Ishikawa (cell line): ENCODE results near the gene TCEA3.
A peak's percentile ranks its signal among the peaks of the same experiment; 100 is the strongest.

Experiments
- CEBPB ChIP-seq: IDR thresholded peaks from 2 replicates; pipeline ENCODE4 v1.6.1; 2012
- CREB1 ChIP-seq: IDR thresholded peaks from 2 replicates; pipeline ENCODE4 v1.6.1; 2012; ENCODE audit warnings: low read depth
- EGR1 ChIP-seq: IDR thresholded peaks from 2 replicates; pipeline ENCODE4 v1.6.1; 2012
- EP300 ChIP-seq: IDR thresholded peaks from 2 replicates; pipeline ENCODE4 v1.6.1; 2012; ENCODE audit warnings: borderline replicate concordance
- FOXM1 ChIP-seq: IDR thresholded peaks from 2 replicates; pipeline ENCODE4 v1.6.1; 2012; ENCODE audit warnings: low read depth, borderline replicate concordance
- NFIC ChIP-seq: IDR thresholded peaks from 2 replicates; pipeline ENCODE4 v1.6.1; 2012
- RAD21 ChIP-seq: IDR thresholded peaks from 2 replicates; pipeline ENCODE4 v1.6.1; 2012; ENCODE audit warnings: low read depth
- REST ChIP-seq: IDR thresholded peaks from 2 replicates; pipeline ENCODE4 v1.6.1; 2012; ENCODE audit warnings: low read depth, mild to moderate bottlenecking
- TAF1 ChIP-seq: IDR thresholded peaks from 2 replicates; pipeline ENCODE4 v1.6.1; 2012; ENCODE audit warnings: low read depth, mild to moderate bottlenecking
- TCF12 ChIP-seq: IDR thresholded peaks from 2 replicates; pipeline ENCODE4 v1.6.1; 2012; ENCODE audit warnings: low read depth
- TEAD4 ChIP-seq: IDR thresholded peaks from 2 replicates; pipeline ENCODE4 v1.6.1; 2012
- YY1 ChIP-seq: IDR thresholded peaks from 2 replicates; pipeline ENCODE4 v1.6.1; 2012; ENCODE audit warnings: low read depth
- ZBTB7A ChIP-seq: IDR thresholded peaks from 2 replicates; pipeline ENCODE4 v1.6.1; 2012; ENCODE audit warnings: low read depth
- TF ChIP-seq, protein P1 (sequence below): IDR thresholded peaks from 2 replicates; pipeline ENCODE4 v1.6.1; 2012
- TF ChIP-seq, protein P2 (sequence below): IDR thresholded peaks from 2 replicates; pipeline ENCODE4 v1.6.1; 2012

TCEA3 gene

GRCh38 chr1:23403735-23404486, 20.6 kb downstream of the TCEA3 start:
- TF ChIP-seq, protein P1, sequence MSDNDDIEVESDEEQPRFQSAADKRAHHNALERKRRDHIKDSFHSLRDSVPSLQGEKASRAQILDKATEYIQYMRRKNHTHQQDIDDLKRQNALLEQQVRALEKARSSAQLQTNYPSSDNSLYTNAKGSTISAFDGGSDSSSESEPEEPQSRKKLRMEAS = peak; percentile 87
- TF ChIP-seq EP300 = peak; percentile 89
- TF ChIP-seq RAD21 = peak; percentile 96
- no peak for TF ChIP-seq ZBTB7A
- peak; percentile 34; the same call in 1 of the 2 replicates for TF ChIP-seq CREB1
- peak; percentile 97 for TF ChIP-seq TEAD4
- TF ChIP-seq CEBPB = 0 out of 2 replicates have a peak, but pooled peaks have one; percentile 22
- TF ChIP-seq REST = no peak
- peak; percentile 72; the same call in 1 of the 2 replicates for TF ChIP-seq FOXM1
- peak; percentile 99 for TF ChIP-seq NFIC
- peak; percentile 56; the same call in 1 of the 2 replicates for TF ChIP-seq TAF1
- no peak; the same call in 1 of the 2 replicates for TF ChIP-seq YY1
- TF ChIP-seq TCF12 = peak; percentile 91
- TF ChIP-seq EGR1 = 0 out of 2 replicates have a peak, but pooled peaks have one; percentile 43
- TF ChIP-seq, protein P2, sequence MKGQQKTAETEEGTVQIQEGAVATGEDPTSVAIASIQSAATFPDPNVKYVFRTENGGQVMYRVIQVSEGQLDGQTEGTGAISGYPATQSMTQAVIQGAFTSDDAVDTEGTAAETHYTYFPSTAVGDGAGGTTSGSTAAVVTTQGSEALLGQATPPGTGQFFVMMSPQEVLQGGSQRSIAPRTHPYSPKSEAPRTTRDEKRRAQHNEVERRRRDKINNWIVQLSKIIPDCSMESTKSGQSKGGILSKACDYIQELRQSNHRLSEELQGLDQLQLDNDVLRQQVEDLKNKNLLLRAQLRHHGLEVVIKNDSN = 0 out of 2 replicates have a peak, but pooled peaks have one; percentile 6

DNA sequence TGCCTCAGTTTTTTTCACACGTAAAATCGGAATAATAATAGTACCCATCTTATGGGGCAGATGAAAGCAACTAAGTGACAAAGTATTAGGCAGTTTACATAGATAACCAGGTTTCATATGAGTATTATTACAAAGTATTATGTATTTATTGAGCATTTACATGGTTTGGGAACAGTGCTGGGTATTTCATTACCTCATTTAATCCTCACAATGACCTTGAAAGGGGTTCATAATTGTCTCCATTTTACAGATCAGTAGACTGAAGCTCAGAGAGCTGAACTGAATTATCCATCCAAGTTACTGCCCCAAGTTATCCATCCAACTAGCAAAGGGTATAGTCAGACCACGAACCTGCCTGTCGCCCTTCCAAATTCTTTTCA, 21.2 kb downstream of the TCEA3 start:
- no peak for TF ChIP-seq ZBTB7A
- no peak for TF ChIP-seq TCF12
- TF ChIP-seq REST = no peak
- TF ChIP-seq EP300 = no peak
- no peak for TF ChIP-seq CREB1
- TF ChIP-seq RAD21 = no peak
- TF ChIP-seq EGR1 = no peak
- no peak for TF ChIP-seq FOXM1
- TF ChIP-seq TAF1 = no peak
- TF ChIP-seq NFIC = no peak
- TF ChIP-seq, protein P2 = no peak
- TF ChIP-seq, protein P1 = no peak
- no peak for TF ChIP-seq YY1
- no peak for TF ChIP-seq CEBPB
- no peak for TF ChIP-seq TEAD4

- TF ChIP-seq TAF1 (no peak), TEAD4 (peak; percentile 48; the same call in 1 of the 2 replicates), ZBTB7A (no peak), YY1 (peak; percentile 56), EGR1 (no peak)
These were observed 21.6 kb downstream of the TCEA3 start for GRCh38 chr1:23403038-23403336.

GRCh38 chr1:23402286-23403037, 22.1 kb downstream of the TCEA3 start:
- no peak for TF ChIP-seq FOXM1
- 0 out of 2 replicates have a peak, but pooled peaks have one; percentile 8 for TF ChIP-seq TEAD4

DNA sequence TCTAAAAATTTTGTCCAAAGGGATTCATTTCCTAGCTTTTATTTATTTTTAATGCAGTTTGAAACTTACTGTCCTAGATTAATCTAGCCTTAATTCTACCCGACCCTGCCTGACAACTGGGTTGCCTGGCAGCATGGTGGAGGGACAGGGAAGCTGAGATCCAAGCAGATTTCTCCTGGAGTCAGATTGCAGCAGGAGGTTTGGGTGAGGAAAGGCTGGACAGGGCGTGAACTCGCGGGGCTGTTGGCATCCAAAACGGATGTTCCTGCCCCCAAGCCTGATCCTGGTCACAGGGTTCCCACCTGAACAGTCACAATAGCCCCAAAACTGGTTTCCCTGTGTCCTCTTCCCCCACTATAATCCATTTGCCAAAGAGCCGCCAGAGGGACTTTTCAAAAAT, 23.2 kb downstream of the TCEA3 start:
- TF ChIP-seq CEBPB (no peak), EGR1 (no peak), CREB1 (no peak), EP300 (no peak)
- TF ChIP-seq, protein P2 = no peak
